Hepatocyte (in vitro differentiated cells): ENCODE measurements around the gene CAMKK2.

Source experiments
- CTCF ChIP-seq: fragments of 200-600 bp; sonication (generic); IDR thresholded peaks from 2 replicates; pipeline ENCODE4 v1.5.1; 2016; ENCODE audit warnings: antibody characterized with exemption, mild to moderate bottlenecking; ENCODE audit not compliant: poor library complexity
- EZH2 ChIP-seq: fragments of 200-600 bp; sonication (generic); IDR thresholded peaks from 2 replicates; pipeline ENCODE4 v1.6.1; 2016; ENCODE audit warnings: antibody characterized with exemption, mild to moderate bottlenecking, borderline replicate concordance

DNA sequence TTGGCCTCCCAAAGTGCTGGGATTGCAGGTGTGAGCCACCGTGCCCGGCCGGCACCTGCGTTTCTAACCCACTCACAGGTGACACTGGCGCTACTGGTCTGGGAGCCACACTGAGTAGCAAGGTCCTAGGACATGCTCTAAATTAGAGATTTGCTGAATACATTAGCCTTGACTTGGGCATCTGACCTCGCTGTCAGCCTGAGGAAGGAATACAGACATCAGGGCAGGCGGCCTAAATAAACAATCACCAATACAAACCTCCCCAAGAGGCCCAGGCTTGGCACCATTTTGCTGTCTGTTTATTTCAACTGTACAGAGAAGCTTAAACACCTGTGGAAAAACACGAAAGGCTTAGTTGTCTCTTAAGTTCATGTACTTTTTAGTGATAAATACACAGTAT lies 59.1 kb downstream of the CAMKK2 start:
- TF ChIP-seq CTCF (no peak), EZH2 (no peak)
